HG02973 (cell line): ENCODE data around the gene IFITM10.

Experiments used
- ATAC-seq: cut with Tn5 transposase; IDR thresholded peaks from one replicate; pipeline ENCODE4 v1.9.1; 2021; ENCODE audit warnings: moderate library complexity; ENCODE audit not compliant: unreplicated experiment

IFITM10 gene

DNA sequence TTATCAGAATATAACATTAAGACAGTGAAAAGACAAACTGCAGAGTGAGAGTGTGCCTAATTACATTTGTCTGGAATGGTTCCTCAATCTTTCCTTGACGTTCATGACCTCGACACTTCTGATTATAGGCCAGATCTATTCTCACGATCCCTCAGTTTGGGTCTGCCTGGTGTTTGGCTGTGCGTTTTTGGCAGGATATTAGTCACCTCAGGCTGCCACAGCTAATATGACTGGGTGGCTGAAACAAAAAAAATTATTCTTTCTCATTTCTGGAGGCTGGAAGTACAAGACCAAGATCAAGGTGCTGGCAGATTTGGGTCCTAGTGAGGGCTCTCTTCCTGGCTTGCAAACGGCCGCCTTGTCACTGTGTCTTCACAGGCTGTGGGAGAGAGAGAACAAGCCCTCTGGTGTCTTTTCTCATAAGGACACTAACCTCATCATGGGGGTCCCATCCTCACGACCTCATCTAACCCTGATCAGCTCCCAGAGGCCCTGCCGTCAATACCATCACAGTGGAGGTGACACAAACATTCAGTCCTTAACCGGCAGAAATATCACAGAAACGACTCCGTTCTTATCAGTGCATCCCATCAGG, 23.2 kb downstream of the IFITM10 start:
- no peak for ATAC-seq

DNA sequence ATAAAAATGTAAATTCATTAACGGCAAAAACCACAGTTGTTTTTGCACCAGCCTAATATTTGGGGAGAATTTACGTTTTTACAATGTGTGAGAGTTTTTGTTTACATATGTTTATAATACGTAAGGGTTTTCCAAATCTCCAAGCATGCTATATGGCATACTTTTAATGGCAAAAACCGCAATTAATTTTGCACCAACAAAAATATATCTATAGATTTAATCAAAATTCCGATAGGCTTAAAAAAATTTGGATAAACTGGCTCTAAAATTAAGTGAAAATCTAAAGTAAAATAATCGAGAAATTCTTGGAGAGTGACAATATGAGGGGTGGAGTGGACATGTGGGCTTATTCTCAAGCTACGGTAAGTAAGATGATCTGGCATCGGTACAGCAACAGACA, 30.6 kb downstream of the IFITM10 start:
- no peak for ATAC-seq

DNA sequence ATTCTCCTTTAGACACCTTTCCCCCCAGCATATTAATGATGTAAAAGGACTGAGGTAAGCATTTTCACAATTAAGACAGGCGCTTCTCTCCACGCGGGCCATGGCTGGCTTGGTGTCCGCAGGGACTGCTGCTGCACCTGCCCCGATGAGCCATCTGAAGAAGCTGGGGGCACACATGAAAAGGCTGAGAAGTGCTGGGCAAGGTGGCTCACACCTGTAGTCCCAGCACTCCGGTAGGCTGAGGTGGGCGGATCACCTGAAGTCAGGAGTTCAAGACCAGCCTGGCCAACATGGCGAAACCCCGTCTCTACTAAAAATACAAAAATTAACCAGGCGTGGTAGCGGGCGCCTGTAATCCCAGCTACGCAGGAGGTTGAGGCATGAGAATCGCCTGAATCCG, 32.1 kb downstream of the IFITM10 start:
- no peak for ATAC-seq

DNA sequence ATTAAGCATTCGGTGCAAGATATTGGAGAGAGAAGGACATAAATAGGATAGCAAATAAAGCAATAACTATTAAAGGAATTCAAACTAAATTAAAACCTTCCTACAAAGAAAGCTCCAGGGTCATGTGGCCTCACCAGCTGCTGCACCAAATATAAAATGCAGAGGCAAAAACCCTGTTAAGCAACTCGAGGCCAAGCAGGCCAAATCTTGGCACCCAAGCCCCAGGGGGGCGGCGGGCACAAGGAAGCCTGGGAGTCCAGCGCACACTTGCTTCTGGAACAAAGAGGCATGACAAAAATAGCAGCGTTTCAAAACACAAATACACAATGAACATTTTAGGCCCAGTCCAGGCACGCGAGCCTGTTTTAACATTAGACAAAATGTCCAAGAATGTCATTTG, 32.6 kb downstream of the IFITM10 start:
- no peak for ATAC-seq

GRCh38 chr11:1714908-1715885, 35.2 kb downstream of the IFITM10 start:
- ATAC-seq, result no peak

DNA sequence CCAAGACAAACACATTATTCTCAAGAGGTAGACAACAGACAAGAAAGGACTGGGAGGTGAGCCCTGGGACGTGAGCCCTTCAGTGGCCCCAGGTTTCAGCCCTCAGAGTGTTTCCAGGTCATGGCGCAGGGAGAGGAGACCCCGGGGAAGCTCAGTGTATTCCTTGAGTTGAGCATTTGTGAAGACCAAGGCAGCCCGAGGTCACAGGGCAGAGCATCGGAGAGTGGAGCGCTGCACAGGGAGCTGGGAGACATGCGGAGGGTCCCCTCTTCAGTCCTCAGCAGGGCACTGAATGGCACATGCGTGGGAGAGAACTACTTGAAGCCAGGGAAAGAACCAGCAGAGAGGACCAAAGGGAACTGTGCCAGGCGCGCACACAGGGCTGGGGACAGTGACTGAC, 41.7 kb downstream of the IFITM10 start:
- ATAC-seq, result no peak

DNA sequence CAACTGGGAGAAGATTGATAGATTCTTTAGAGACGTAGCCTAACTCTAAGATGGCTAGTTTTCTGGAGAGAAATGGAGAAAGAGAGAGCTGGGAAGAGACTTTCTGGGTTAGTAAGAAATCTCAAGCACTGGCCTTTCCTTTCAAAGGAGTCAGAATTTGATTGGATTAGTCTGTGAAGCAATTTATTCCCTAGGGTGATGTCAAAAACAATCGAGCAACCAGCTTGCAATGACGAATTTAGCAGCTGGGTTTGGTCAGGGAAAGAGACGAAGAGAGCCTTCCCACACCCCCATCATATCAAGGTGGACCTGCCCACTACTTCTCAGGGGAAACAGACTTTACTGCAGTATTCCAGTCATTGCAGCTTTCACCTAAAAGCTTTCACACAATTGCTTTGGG, 42.6 kb downstream of the IFITM10 start:
- no peak for ATAC-seq

GRCh38 chr11:1706634-1707400, 43.6 kb downstream of the IFITM10 start:
- no peak for ATAC-seq

GRCh38 chr11:1705126-1706052, 45.0 kb downstream of the IFITM10 start:
- no peak for ATAC-seq

- ATAC-seq, result no peak
These were observed 47.2 kb downstream of the IFITM10 start for GRCh38 chr11:1703146-1703545.

DNA sequence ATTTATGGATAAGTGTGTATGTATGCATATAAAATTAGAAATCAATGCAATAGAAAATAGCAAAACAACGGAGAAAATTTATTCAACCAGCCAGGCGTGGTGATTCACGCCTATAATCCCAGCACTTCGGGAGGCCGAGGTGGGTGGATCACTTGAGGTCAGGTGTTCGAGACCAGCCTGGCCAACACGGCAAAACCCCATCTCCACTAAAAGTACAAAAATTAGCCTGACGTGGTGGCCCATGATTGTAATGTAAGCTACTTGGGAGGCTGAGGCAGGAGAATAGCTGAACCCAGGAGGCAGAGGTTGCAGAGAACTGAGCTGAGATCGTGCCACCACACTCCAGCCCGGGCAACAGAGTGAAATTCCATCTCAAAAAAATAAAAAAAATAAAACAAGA, 47.9 kb downstream of the IFITM10 start:
- ATAC-seq, result no peak

DNA sequence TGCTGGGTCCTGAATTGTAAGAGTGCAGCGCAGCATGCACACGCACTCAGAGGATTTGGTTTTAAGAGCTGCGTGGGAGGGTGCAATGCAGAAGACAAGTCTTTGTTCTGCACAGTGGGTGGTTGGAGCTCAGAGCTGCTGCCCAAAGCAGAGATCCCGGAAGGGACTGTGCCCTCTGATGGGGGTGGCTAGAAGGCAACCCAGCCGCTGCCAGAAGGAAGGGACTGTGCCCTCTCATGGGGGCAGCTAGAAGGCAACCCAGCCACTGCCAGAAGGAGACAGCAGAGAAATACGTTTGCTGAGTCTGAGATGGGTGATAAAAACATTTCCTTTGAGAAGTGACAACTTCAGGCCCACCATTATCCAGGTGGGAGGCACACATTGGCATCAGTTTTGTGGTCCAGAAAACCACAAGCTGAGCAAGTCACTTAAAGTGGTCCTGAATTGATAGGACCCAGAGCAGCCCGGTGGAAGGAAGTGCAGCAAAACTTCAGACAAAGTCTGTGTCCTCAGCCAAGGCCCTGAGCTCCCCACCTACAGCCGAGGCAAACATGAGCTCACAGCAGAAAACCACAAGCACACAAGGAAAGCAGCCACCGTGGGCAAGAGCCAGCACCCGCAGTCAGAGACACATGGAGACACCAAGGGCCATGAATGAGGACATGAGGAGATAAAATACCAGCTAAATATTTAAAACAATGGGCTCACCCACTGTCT, 49.1 kb downstream of the IFITM10 start:
- no peak for ATAC-seq

GRCh38 chr11:1699771-1700170, 50.6 kb downstream of the IFITM10 start:
- ATAC-seq, result no peak

GRCh38 chr11:1696608-1697570, 53.5 kb downstream of the IFITM10 start, which contains the start of gene KRTAP5-6:
Gene KRTAP5-6, plus strand, starts transcription at chr11:1697195. Its CDS starts 51 bp downstream, at chr11:1697246.
- no peak for ATAC-seq

DNA sequence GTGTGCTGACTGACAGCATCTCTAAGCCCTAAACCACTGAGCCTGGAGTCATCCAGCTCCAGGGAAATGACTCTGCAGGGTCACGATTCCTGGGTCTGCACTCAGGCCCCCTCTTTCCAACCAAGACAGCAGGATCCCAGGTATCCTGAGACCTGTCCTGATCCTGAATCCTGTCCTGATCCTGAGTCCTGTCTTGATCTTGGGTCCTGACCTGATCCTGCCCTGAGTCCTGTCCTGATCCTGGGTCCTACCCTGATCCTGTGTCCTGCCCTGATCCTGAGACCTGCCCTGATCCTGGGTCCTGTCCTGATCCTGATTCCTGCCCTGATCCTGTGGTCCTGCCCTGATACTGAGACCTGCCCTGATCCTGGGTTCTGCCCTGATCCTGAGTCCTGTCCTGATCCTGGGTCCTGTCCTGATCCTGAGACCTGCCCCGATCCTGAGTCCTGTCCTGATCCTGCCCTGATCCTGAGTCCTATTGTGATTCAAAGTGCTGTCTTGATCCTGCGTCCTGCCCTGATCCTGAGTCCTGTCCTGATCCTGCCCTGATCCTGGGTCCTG, 54.8 kb downstream of the IFITM10 start:
- no peak for ATAC-seq

GRCh38 chr11:1694846-1695547, 55.4 kb downstream of the IFITM10 start:
- no peak for ATAC-seq

- peak; percentile 71 for ATAC-seq
These were observed 56.1 kb downstream of the IFITM10 start for GRCh38 chr11:1694064-1694845.
